Loucy (cell line): Measurements from ENCODE around the gene SATB2.

ENCODE experiments used
- H2AFZ ChIP-seq: fragments of 200-600 bp; sonication (generic); 2 replicates; pipeline ENCODE4 v1.6.0; 2016; ENCODE audit warnings: antibody characterized with exemption, mild to moderate bottlenecking, low read length, moderate library complexity
- H3F3A ChIP-seq: fragments of 200-600 bp; 2 replicates; pipeline ENCODE4 v1.6.0; 2016; ENCODE audit warnings: antibody characterized with exemption, low read depth, mild to moderate bottlenecking
- H3K27me3 ChIP-seq: fragments of 200-600 bp; sonication (generic); 2 replicates; pipeline ENCODE4 v1.6.1; 2014; ENCODE audit warnings: low read length, mild to moderate bottlenecking; ENCODE audit not compliant: insufficient read depth, poor library complexity, severe bottlenecking
- H3K36me3 ChIP-seq: fragments of 200-600 bp; sonication (generic); 2 replicates; pipeline ENCODE4 v1.6.1; 2016; ENCODE audit warnings: low read length; ENCODE audit not compliant: insufficient read depth
- H3K4me1 ChIP-seq: fragments of 200-600 bp; sonication (generic); 2 replicates; pipeline ENCODE4 v1.5.1; 2014; ENCODE audit warnings: low read length, mild to moderate bottlenecking; ENCODE audit not compliant: insufficient read depth, poor library complexity, severe bottlenecking
- H3K4me2 ChIP-seq: fragments of 200-600 bp; sonication (generic); 2 replicates; pipeline ENCODE4 v1.6.0; 2014; ENCODE audit warnings: antibody characterized with exemption, low read length, low read depth, mild to moderate bottlenecking; ENCODE audit not compliant: poor library complexity, severe bottlenecking
- H3K4me3 ChIP-seq: fragments of 200-600 bp; sonication (generic); 2 replicates; pipeline ENCODE4 v1.5.1; 2014; ENCODE audit warnings: low read length, mild to moderate bottlenecking, mixed read lengths; ENCODE audit not compliant: poor library complexity, severe bottlenecking
- H3K79me2 ChIP-seq: fragments of 200-600 bp; sonication (generic); 2 replicates; pipeline ENCODE4 v1.6.1; 2014; ENCODE audit warnings: low read length; ENCODE audit not compliant: insufficient read depth
- H3K9ac ChIP-seq: fragments of 200-600 bp; sonication (generic); 2 replicates; pipeline ENCODE4 v1.6.0; 2014; ENCODE audit warnings: mild to moderate bottlenecking, low read depth, low read length, moderate library complexity; ENCODE audit not compliant: poor library complexity, severe bottlenecking
- H3K9me2 ChIP-seq: fragments of 200-600 bp; sonication (generic); replicated peaks from 2 replicates; pipeline ENCODE4 v1.6.1; 2016; ENCODE audit warnings: low read depth, low read length, mixed read lengths
- H3K9me3 ChIP-seq: fragments of 200-600 bp; sonication (generic); 2 replicates; pipeline ENCODE4 v1.6.1; 2014; ENCODE audit warnings: mild to moderate bottlenecking, antibody characterized with exemption, low read length, low read depth; ENCODE audit not compliant: insufficient read depth
- H4K20me1 ChIP-seq: fragments of 200-600 bp; sonication (generic); 2 replicates; pipeline ENCODE4 v1.6.0; 2014; ENCODE audit warnings: antibody characterized with exemption, low read length, mild to moderate bottlenecking; ENCODE audit not compliant: insufficient read depth, poor library complexity, severe bottlenecking
- CTCF ChIP-seq: fragments of 200-600 bp; sonication (generic); conservative IDR thresholded peaks from 2 replicates; pipeline ENCODE4 v1.5.1; 2014; ENCODE audit warnings: mild to moderate bottlenecking, antibody characterized with exemption, low read length
- EZH2phosphoT487 ChIP-seq: fragments of 200-600 bp; IDR thresholded peaks from 2 replicates; pipeline ENCODE4 v1.6.1; 2018; ENCODE audit warnings: antibody characterized with exemption, mild to moderate bottlenecking, moderate library complexity, borderline replicate concordance

SATB2 gene

GRCh38 chr2:199499005-199499404 lies 41.3 kb upstream of the SATB2 start:
- no peaks in the 10 kb centered on the region for H3K9me2 ChIP-seq
- H3K4me2 ChIP-seq = no peak overlapping the region
- no peaks in the 10 kb centered on the region for H3F3A ChIP-seq
- H3K4me3 ChIP-seq = no peak overlapping the region
- H3K9me3 ChIP-seq = no peaks in the 10 kb centered on the region
- H2AFZ ChIP-seq = no peak overlapping the region
- no peaks in the 10 kb centered on the region for H3K4me1 ChIP-seq
- no peaks in the 10 kb centered on the region for H3K27me3 ChIP-seq
- TF ChIP-seq CTCF (no peak), EZH2phosphoT487 (no peak)
- no peaks in the 10 kb centered on the region for H3K79me2 ChIP-seq
- H3K36me3 ChIP-seq = no peaks in the 10 kb centered on the region
- no peaks in the 10 kb centered on the region for H4K20me1 ChIP-seq
- H3K9ac ChIP-seq = no peak overlapping the region

- Histone ChIP-seq H3K4me3 (no peak overlapping the region), H3K9me3 (no peaks in the 10 kb centered on the region), H3K36me3 (no peaks in the 10 kb centered on the region), H3K4me1 (no peaks in the 10 kb centered on the region), H3K27me3 (no peaks in the 10 kb centered on the region), H3K9me2 (no peaks in the 10 kb centered on the region), H4K20me1 (no peaks in the 10 kb centered on the region), H3K4me2 (no peak overlapping the region), H3F3A (no peaks in the 10 kb centered on the region), H3K9ac (no peak overlapping the region), H3K79me2 (no peaks in the 10 kb centered on the region), H2AFZ (no peak overlapping the region)
- TF ChIP-seq EZH2phosphoT487 (no peak), CTCF (no peak)
These were observed 37.4 kb upstream of the SATB2 start for GRCh38 chr2:199495147-199495546.

GRCh38 chr2:199490049-199490448 lies 32.3 kb upstream of the SATB2 start:
- no peaks in the 10 kb centered on the region for H3K27me3 ChIP-seq
- no peak overlapping the region for H3K4me2 ChIP-seq
- H3K4me3 ChIP-seq = no peak overlapping the region
- H3F3A ChIP-seq = no peaks in the 10 kb centered on the region
- no peaks in the 10 kb centered on the region for H3K9me2 ChIP-seq
- no peak overlapping the region for H3K9ac ChIP-seq
- H3K36me3 ChIP-seq = no peaks in the 10 kb centered on the region
- no peaks in the 10 kb centered on the region for H3K4me1 ChIP-seq
- TF ChIP-seq CTCF (no peak), EZH2phosphoT487 (no peak)
- H4K20me1 ChIP-seq = no peaks in the 10 kb centered on the region
- H3K9me3 ChIP-seq = no peaks in the 10 kb centered on the region
- no peak overlapping the region for H2AFZ ChIP-seq
- no peaks in the 10 kb centered on the region for H3K79me2 ChIP-seq
